GM21529 (cell line): ENCODE data around the gene FRZB.

ENCODE experiments used
- ATAC-seq: cut with Tn5 transposase; IDR thresholded peaks from one replicate; pipeline ENCODE4 v1.9.1; 2021; ENCODE audit not compliant: unreplicated experiment

FRZB gene

GRCh38 chr2:182845794-182846417 lies 20.5 kb downstream of the FRZB start:
- ATAC-seq, result no peak

GRCh38 chr2:182836451-182836850 lies 30.0 kb downstream of the FRZB start:
- no peak for ATAC-seq

GRCh38 chr2:182834293-182834692 lies 32.1 kb downstream of the FRZB start:
- ATAC-seq, result no peak

GRCh38 chr2:182833084-182833854 lies 33.2 kb downstream of the FRZB start:
- no peak for ATAC-seq

GRCh38 chr2:182831921-182832320 lies 34.5 kb downstream of the FRZB start:
- ATAC-seq, result no peak

- no peak for ATAC-seq
Measured at GRCh38 chr2:182831101-182831500, 35.3 kb downstream of the FRZB start.

- ATAC-seq, result no peak
Measured at GRCh38 chr2:182827182-182827879, 39.1 kb downstream of the FRZB start.

- ATAC-seq, result no peak
Measured at GRCh38 chr2:182826496-182826895, 39.9 kb downstream of the FRZB start.

- ATAC-seq, result no peak
Measured at GRCh38 chr2:182826064-182826463, 40.4 kb downstream of the FRZB start.

- ATAC-seq, result no peak
Measured at GRCh38 chr2:182824767-182825158, 41.7 kb downstream of the FRZB start.

- ATAC-seq, result no peak
Measured at GRCh38 chr2:182824056-182824766, 42.2 kb downstream of the FRZB start.

- no peak for ATAC-seq
Measured at GRCh38 chr2:182822733-182823132, 43.7 kb downstream of the FRZB start.

GRCh38 chr2:182821182-182821581 lies 45.3 kb downstream of the FRZB start:
- ATAC-seq, result no peak

GRCh38 chr2:182819412-182819811 lies 47.0 kb downstream of the FRZB start:
- ATAC-seq, result no peak

GRCh38 chr2:182818925-182819324 lies 47.5 kb downstream of the FRZB start:
- ATAC-seq, result no peak

- no peak for ATAC-seq
Measured at GRCh38 chr2:182818501-182818900, 47.9 kb downstream of the FRZB start.

- ATAC-seq, result no peak
Measured at GRCh38 chr2:182817558-182817957, 48.9 kb downstream of the FRZB start.

- ATAC-seq, result no peak
Measured at GRCh38 chr2:182816866-182817265, 49.6 kb downstream of the FRZB start.

GRCh38 chr2:182814804-182815203 lies 51.6 kb downstream of the FRZB start:
- ATAC-seq, result no peak

GRCh38 chr2:182814380-182814779 lies 52.1 kb downstream of the FRZB start:
- no peak for ATAC-seq

GRCh38 chr2:182810087-182810486 lies 56.4 kb downstream of the FRZB start:
- ATAC-seq, result no peak
